ENCODE results near the gene SYTL3. TPM values are rescaled to one million over a fixed set of nuclear protein-coding genes. Genes with fewer than 3 reads are reported as not detected.
A peak's percentile ranks its signal among the peaks of the same experiment; 100 is the strongest.

The SYTL3 gene
- total and polyA plus RNA-seq, 2 donors (not counting 1 experiment from before 2014, with no cell fraction given): 1.1 to 5.4 TPM

GRCh38 chr6:158756977-158757752 lies 107.3 kb downstream of the SYTL3 start:
- DNase-seq: peak; percentile 21
- POLR2A ChIA-PET: no interaction called here

More at GRCh38 chr6:158756977-158757752, 107.3 kb downstream of the SYTL3 start:
- Mint-ChIP-seq H3K27ac (peak overlapping the region; percentile 46), H3K4me3 (no peak overlapping the region), H3K9me3 (ENCODE audit: insufficient read depth) (no peaks in the 10 kb centered on the region), H3K27me3 (no peaks in the 10 kb centered on the region), H3K4me1 (peaks cover 4% of the 10 kb centered on the region)
- no peaks in the 10 kb centered on the region for H3K79me2 ChIP-seq (ENCODE audit: control insufficient read depth, insufficient read depth, low read length)
- no peak overlapping the region for H3K9ac ChIP-seq (ENCODE audit: low read length)
- H3K4me1 ChIP-seq (ENCODE audit: control insufficient read depth in 2 of 2, insufficient read depth in 2 of 2, low read length in 2 of 2): peaks cover 7 to 9% of the 10 kb centered on the region in 2 donors
- no peaks in the 10 kb centered on the region for H4K20me1 ChIP-seq (ENCODE audit: control insufficient read depth, insufficient read depth, low read length, poor library complexity, severe bottlenecking)
- TF ChIP-seq EZH2 (IDR thresholded peaks at IDR 0.05; ENCODE audit: borderline replicate concordance, insufficient read depth, low read depth, low read length, poor library complexity, severe bottlenecking): no peak
- no peak for TF ChIP-seq CTCF (IDR thresholded peaks at IDR 0.05)
- H2AFZ ChIP-seq (ENCODE audit: insufficient read depth, low read depth, low read length, poor library complexity, severe bottlenecking): no peak overlapping the region
- no peaks in the 10 kb centered on the region for H3K36me3 ChIP-seq (replicated peaks in 1 of 2; ENCODE audit: control extremely low read depth in 1 of 2, control insufficient read depth in 1 of 2, extremely low read depth in 1 of 2, insufficient read depth in 2 of 2, low read length in 1 of 2)
- H3K9me3 ChIP-seq (ENCODE audit: control extremely low read depth in 1 of 3, control insufficient read depth in 2 of 3, insufficient read depth in 1 of 3, low read length in 2 of 3): no peaks in the 10 kb centered on the region
- no peak overlapping the region for H3K4me3 ChIP-seq (ENCODE audit: control extremely low read depth in 1 of 5, extremely low read depth in 1 of 5, insufficient read depth in 1 of 5, low read depth in 2 of 5, low read length in 4 of 5)
- ATAC-seq (ENCODE audit: low read depth): no peak
- intact Hi-C loops (cut with micrococcal nuclease): no loop called here
- H3K27ac ChIP-seq (ENCODE audit: low read length in 2 of 2): no peak overlapping the region
- CTCF ChIA-PET: no interaction called here
- H3K27me3 ChIP-seq (replicated peaks in 1 of 4; ENCODE audit: control extremely low read depth in 1 of 4, control insufficient read depth in 3 of 4, insufficient read depth in 4 of 4, low read length in 3 of 4): no peaks in the 10 kb centered on the region
- no peak overlapping the region for H3K4me2 ChIP-seq (replicated peaks; ENCODE audit: low read depth, low read length, poor library complexity, severe bottlenecking)
- 91% methylated on average over 15 of the region's 25 CpGs for WGBS (ENCODE audit: insufficient coverage)

Measured in B cell (primary cell).